Measurements from ENCODE around the gene AOPEP.

DNA sequence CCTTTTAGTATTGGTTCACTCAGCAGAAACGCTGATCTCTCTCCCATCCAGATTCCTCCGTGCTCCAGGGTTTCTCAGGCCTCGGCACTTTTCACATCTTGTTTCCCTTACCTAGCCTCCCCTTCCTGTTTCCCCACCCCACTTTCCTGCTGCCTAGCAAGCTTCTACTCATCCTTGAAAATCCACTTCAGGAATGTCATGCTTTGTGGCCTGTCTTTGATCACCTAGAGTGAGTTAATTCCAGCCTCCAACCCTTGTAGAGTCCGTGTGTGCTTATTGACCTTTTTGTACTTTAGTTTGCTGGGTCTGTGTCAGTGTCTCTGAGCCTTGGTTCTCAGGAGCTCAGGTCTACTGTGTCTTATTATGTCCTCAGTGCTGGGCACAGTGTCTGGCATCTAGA lies 116.6 kb downstream of the AOPEP start:
- TF ChIP-seq, protein P1, sequence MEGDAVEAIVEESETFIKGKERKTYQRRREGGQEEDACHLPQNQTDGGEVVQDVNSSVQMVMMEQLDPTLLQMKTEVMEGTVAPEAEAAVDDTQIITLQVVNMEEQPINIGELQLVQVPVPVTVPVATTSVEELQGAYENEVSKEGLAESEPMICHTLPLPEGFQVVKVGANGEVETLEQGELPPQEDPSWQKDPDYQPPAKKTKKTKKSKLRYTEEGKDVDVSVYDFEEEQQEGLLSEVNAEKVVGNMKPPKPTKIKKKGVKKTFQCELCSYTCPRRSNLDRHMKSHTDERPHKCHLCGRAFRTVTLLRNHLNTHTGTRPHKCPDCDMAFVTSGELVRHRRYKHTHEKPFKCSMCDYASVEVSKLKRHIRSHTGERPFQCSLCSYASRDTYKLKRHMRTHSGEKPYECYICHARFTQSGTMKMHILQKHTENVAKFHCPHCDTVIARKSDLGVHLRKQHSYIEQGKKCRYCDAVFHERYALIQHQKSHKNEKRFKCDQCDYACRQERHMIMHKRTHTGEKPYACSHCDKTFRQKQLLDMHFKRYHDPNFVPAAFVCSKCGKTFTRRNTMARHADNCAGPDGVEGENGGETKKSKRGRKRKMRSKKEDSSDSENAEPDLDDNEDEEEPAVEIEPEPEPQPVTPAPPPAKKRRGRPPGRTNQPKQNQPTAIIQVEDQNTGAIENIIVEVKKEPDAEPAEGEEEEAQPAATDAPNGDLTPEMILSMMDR (IDR thresholded peaks at IDR 0.05): no peak
- no peak for TF ChIP-seq POLR2A (IDR thresholded peaks at IDR 0.05)

Measured in testis (tissue), 2 donors.